Stimulated activated naive CD4-positive, alpha-beta T cell treated with Interleukin-2 at 50 U/mL for 16 hours (primary cell): Measurements from ENCODE around the gene FSD2.
A peak's percentile ranks its signal among the peaks of the same experiment; 100 is the strongest.
"Not testable (repeated sequence)": the region's sequence is repeated elsewhere in the genome, so short reads cannot be mapped to it uniquely, and the experiment has no call there.

ENCODE experiments used
- DNase-seq: peaks from one replicate; lab custom pipeline; 2025; lab: John Stamatoyannopoulos, UW

FSD2 gene

GRCh38 chr15:82792068-82792467, 13.8 kb downstream of the FSD2 start:
- no peak for DNase-seq

- no peak for DNase-seq
Observed at GRCh38 chr15:82790321-82790720, 15.5 kb downstream of the FSD2 start.

GRCh38 chr15:82789491-82789890, 16.4 kb downstream of the FSD2 start:
- DNase-seq: no peak

- no peak for DNase-seq
Observed at GRCh38 chr15:82788496-82788895, 17.4 kb downstream of the FSD2 start.

GRCh38 chr15:82781349-82781748, 24.5 kb downstream of the FSD2 start:
- DNase-seq: no peak

GRCh38 chr15:82778755-82779154, 27.1 kb downstream of the FSD2 start:
- no peak for DNase-seq

- no peak for DNase-seq
Observed at GRCh38 chr15:82774496-82774895, 31.4 kb downstream of the FSD2 start.

GRCh38 chr15:82771789-82772607, 33.9 kb downstream of the FSD2 start:
- DNase-seq: no peak

- DNase-seq: no peak
Observed at GRCh38 chr15:82768414-82769054, 37.3 kb downstream of the FSD2 start.

- DNase-seq: no peak
Observed at GRCh38 chr15:82767163-82767829, 38.6 kb downstream of the FSD2 start.

GRCh38 chr15:82766201-82766600, 39.7 kb downstream of the FSD2 start:
- not testable (repeated sequence) for DNase-seq

- DNase-seq: no peak
Observed at GRCh38 chr15:82764740-82765139, 41.1 kb downstream of the FSD2 start.

- no peak for DNase-seq
Observed at GRCh38 chr15:82764117-82764490, 41.8 kb downstream of the FSD2 start.

- DNase-seq: no peak
Observed at GRCh38 chr15:82763361-82764116, 42.3 kb downstream of the FSD2 start.

- no peak for DNase-seq
Observed at GRCh38 chr15:82751308-82751707, 54.6 kb downstream of the FSD2 start.

GRCh38 chr15:82750831-82751180, 55.1 kb downstream of the FSD2 start:
- no peak for DNase-seq

- peak; percentile 88 for DNase-seq
Observed at GRCh38 chr15:82749951-82750830, 55.7 kb downstream of the FSD2 start.

- no peak for DNase-seq
Observed at GRCh38 chr15:82748315-82748714, 57.6 kb downstream of the FSD2 start.

GRCh38 chr15:82743810-82744209, 62.1 kb downstream of the FSD2 start:
- no peak for DNase-seq

- DNase-seq: no peak
Observed at GRCh38 chr15:82742134-82742533, 63.7 kb downstream of the FSD2 start.

GRCh38 chr15:82739086-82739485, 66.8 kb downstream of the FSD2 start:
- no peak for DNase-seq
